HepG2 (cell line): ENCODE results near the gene WDR87. TPM values are rescaled to one million over a fixed set of nuclear protein-coding genes. Genes with fewer than 3 reads are reported as not detected.

Experiments used
- ARID5B ChIP-seq: IDR thresholded peaks from 2 replicates; pipeline ENCODE4 v1.4.0; 2020; ENCODE audit warnings: mild to moderate bottlenecking, missing genetic modification reagents
- EED ChIP-seq: sonication (generic); formaldehyde crosslinking; IDR thresholded peaks from 2 replicates; pipeline ENCODE4 v1.5.0; 2020; ENCODE audit warnings: mild to moderate bottlenecking, missing genetic modification reagents
- ELF1 ChIP-seq: sonication (generic); formaldehyde crosslinking; IDR thresholded peaks from 2 replicates; pipeline ENCODE4 v1.4.0; 2020; ENCODE audit warnings: missing genetic modification reagents
- KDM5B ChIP-seq: sonication (generic); formaldehyde crosslinking; IDR thresholded peaks from 2 replicates; pipeline ENCODE4 v1.4.0; 2020; ENCODE audit warnings: missing genetic modification reagents, mild to moderate bottlenecking, borderline replicate concordance
- MZF1 ChIP-seq: sonication (generic); formaldehyde crosslinking; IDR thresholded peaks from 2 replicates; pipeline ENCODE4 v1.8.1; 2023; ENCODE audit warnings: mild to moderate bottlenecking, missing genetic modification reagents, borderline replicate concordance
- NFAT5 ChIP-seq: sonication (generic); formaldehyde crosslinking; IDR thresholded peaks from 2 replicates; pipeline ENCODE4 v1.4.0; 2020; ENCODE audit warnings: missing genetic modification reagents
- PHF21A ChIP-seq: sonication (generic); formaldehyde crosslinking; IDR thresholded peaks from 2 replicates; pipeline ENCODE4 v1.5.0; 2020; ENCODE audit warnings: mild to moderate bottlenecking, missing genetic modification reagents
- POLR2AphosphoS2 ChIP-seq: IDR thresholded peaks from 2 replicates; pipeline ENCODE4 v1.6.1; 2011; ENCODE audit warnings: low read depth, low read length, improper control_type of control experiment
- RBFOX2 ChIP-seq: fragments of 200-400 bp; formaldehyde crosslinking; IDR thresholded peaks from 2 replicates; pipeline ENCODE4 v1.6.1; 2017; ENCODE audit warnings: low read depth, mild to moderate bottlenecking, low read length
- REPIN1 ChIP-seq: sonication (generic); formaldehyde crosslinking; IDR thresholded peaks from 2 replicates; pipeline ENCODE4 v1.8.0; 2022; ENCODE audit warnings: missing genetic modification reagents, low read depth, mild to moderate bottlenecking, borderline replicate concordance
- SOX13 ChIP-seq, 3 experiments: fragments of 450-650 bp in 1 of 3; sonication (generic) in 1 of 3; formaldehyde crosslinking in 1 of 3; IDR thresholded peaks in 2 of 3; conservative IDR thresholded peaks in 1 of 3; 2 replicates each; pipeline versions ENCODE4 v1.5.0 to v1.6.1; 2016 to 2020; ENCODE audit warnings: antibody characterized with exemption in 1 of 3, mild to moderate bottlenecking in 1 of 3, missing compliant biosample characterization in 1 of 3, missing genetic modification reagents in 1 of 3, moderate library complexity in 1 of 3
- TFAP4 ChIP-seq: sonication (generic); IDR thresholded peaks from 2 replicates; pipeline ENCODE4 v1.6.1; 2016; ENCODE audit warnings: low read depth, borderline replicate concordance
- ZNF280B ChIP-seq: sonication (generic); formaldehyde crosslinking; IDR thresholded peaks from 2 replicates; pipeline ENCODE4 v1.5.0; 2020; ENCODE audit warnings: missing genetic modification reagents, mild to moderate bottlenecking, borderline replicate concordance
- ZNF501 ChIP-seq: sonication (generic); formaldehyde crosslinking; IDR thresholded peaks from 2 replicates; pipeline ENCODE4 v1.5.1; 2020; ENCODE audit warnings: mild to moderate bottlenecking, moderate library complexity, missing genetic modification reagents
- polyA plus RNA-seq, 8 experiments: library from polyadenylated mRNA; depleted of rRNA in 3 of 8; stranded (reverse) in 7 of 8; unstranded in 1 of 8; fragments of >200 nt; fragmentation: Illumina TruSeq in 4 of 8; extraction: Trizol in 4 of 8; gene quantifications; 2 replicates each; pipeline versions ENCODE4 v1.2.1 to v1.2.3, GENCODE V29; 2011 to 2016; ENCODE audit warnings: low read depth in 4 of 8, missing spikeins in 1 of 8, mixed read lengths in 1 of 8; ENCODE audit not compliant: insufficient read depth in 1 of 8
- total RNA-seq, 5 experiments: library from RNA; depleted of rRNA; stranded (reverse); fragments of >200 nt; fragmentation: Illumina TruSeq; extraction: Trizol; gene quantifications; 2 replicates each; pipeline ENCODE4 v1.2.3, GENCODE V29; 2016; ENCODE audit warnings: low read depth in 1 of 5
- TF ChIP-seq, protein P1 (sequence below): sonication (generic); formaldehyde crosslinking; IDR thresholded peaks from 2 replicates; pipeline ENCODE4 v1.5.0; 2020; ENCODE audit warnings: missing genetic modification reagents

The WDR87 gene
- total and polyA plus RNA-seq, 2 of the 13 experiments (the other 11 are each of a cell fraction or from before 2014, with no cell fraction given), result not detected

- TF ChIP-seq PHF21A (CRISPR knock-in tag), result no peak
- no peak for TF ChIP-seq SOX13 (IDR thresholded peaks at IDR 0.05)
- TF ChIP-seq SOX13 (CRISPR knock-in tag; conservative IDR thresholded peaks at IDR 0.05 in 1 of 2, IDR thresholded peaks at IDR 0.05 in 1 of 2), result peak in 1 of 2 experiments; percentile 85; a peak in 2 of 4 replicates
- TF ChIP-seq ZNF280B (CRISPR knock-in tag), result no peak
- 0 out of 2 replicates have a peak, but pooled peaks have one; percentile 5 for TF ChIP-seq ARID5B (CRISPR knock-in tag)
- TF ChIP-seq, protein P1, sequence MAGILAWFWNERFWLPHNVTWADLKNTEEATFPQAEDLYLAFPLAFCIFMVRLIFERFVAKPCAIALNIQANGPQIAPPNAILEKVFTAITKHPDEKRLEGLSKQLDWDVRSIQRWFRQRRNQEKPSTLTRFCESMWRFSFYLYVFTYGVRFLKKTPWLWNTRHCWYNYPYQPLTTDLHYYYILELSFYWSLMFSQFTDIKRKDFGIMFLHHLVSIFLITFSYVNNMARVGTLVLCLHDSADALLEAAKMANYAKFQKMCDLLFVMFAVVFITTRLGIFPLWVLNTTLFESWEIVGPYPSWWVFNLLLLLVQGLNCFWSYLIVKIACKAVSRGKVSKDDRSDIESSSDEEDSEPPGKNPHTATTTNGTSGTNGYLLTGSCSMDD (CRISPR knock-in tag), result no peak
- TF ChIP-seq EED (CRISPR knock-in tag), result no peak
- no peak for TF ChIP-seq POLR2AphosphoS2
- TF ChIP-seq ELF1 (CRISPR knock-in tag), result no peak
- TF ChIP-seq REPIN1, result no peak
- TF ChIP-seq ZNF501 (CRISPR knock-in tag), result no peak
- TF ChIP-seq MZF1 (CRISPR knock-in tag), result no peak
- no peak for TF ChIP-seq KDM5B (CRISPR knock-in tag)
- TF ChIP-seq NFAT5 (CRISPR knock-in tag), result no peak
- TF ChIP-seq RBFOX2, result no peak
- TF ChIP-seq TFAP4, result no peak
These were observed 35.6 kb upstream of the WDR87 start (continued) for GRCh38 chr19:37941782-37942515.
